Nephron (organoid): Measurements from ENCODE around the gene CNTF.

Experiments used
- H3K27ac Mint-ChIP-seq, 3 experiments: 2 replicates each; pipeline ENCODE4 v1.8.0; 2020; ENCODE audit warnings: mixed read lengths in 3 of 3, mild to moderate bottlenecking in 2 of 3, moderate library complexity in 1 of 3
- H3K27me3 Mint-ChIP-seq: 2 replicates; pipeline ENCODE4 v1.8.0; 2021; ENCODE audit warnings: low read depth, mild to moderate bottlenecking, moderate library complexity, mixed read lengths
- H3K36me3 Mint-ChIP-seq: 2 replicates; pipeline ENCODE4 v1.8.0; 2020; ENCODE audit warnings: low read depth, mixed read lengths
- H3K4me1 Mint-ChIP-seq: 2 replicates; pipeline ENCODE4 v1.8.0; 2020; ENCODE audit warnings: mixed read lengths
- H3K4me3 Mint-ChIP-seq, 3 experiments: 2 replicates each; pipeline ENCODE4 v1.8.0; 2020; ENCODE audit warnings: mild to moderate bottlenecking in 3 of 3, mixed read lengths in 3 of 3, moderate library complexity in 2 of 3
- H3K9me3 Mint-ChIP-seq: 2 replicates; pipeline ENCODE4 v1.8.0; 2020; ENCODE audit warnings: mixed read lengths
- CTCF ChIP-seq, 3 experiments: fragments of 200-600 bp; sonication (generic); IDR thresholded peaks; one replicate each; pipeline ENCODE4 v1.5.0; 2021; ENCODE audit warnings: antibody characterized with exemption in 3 of 3; ENCODE audit not compliant: unreplicated experiment in 3 of 3

The CNTF gene

DNA sequence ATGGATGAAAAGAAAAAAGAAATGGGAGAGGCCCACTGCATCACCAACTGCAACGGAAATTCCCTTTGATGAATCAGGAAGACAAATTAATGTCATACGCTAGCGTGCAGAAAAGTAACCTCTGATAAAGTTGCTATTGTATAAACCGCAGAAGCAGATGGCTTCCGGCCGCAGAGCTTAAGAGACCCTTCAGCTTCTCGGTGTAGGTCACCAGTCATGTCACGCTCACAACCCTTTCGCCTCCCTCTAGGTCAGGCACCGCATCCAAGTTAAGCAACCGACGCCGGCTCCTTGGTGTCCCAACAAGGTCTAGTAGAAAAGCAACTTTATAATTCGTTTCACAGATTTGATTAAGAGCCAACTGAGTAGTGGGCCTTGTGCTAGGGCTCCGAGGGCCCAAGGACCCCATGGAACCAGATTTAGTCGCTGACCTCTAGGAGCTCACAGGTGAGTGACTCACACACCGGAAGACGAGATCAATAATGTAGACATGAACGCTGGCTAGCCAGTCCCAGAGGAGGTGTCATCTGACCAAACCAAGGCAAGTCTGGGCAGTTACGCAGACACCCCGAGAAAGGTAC is 44.8 kb upstream of the CNTF start:
- peak overlapping the region; percentile 99 to 100 (median 99) for H3K27ac Mint-ChIP-seq
- peak overlapping the region; percentile 90 to 97 (median 91) for H3K4me3 Mint-ChIP-seq
- no peaks in the 10 kb centered on the region for H3K27me3 Mint-ChIP-seq
- H3K4me1 Mint-ChIP-seq, result peaks cover 48% of the 10 kb centered on the region
- no peaks in the 10 kb centered on the region for H3K36me3 Mint-ChIP-seq
- no peak for TF ChIP-seq CTCF (IDR thresholded peaks at IDR 0.05; ENCODE audit: unreplicated experiment in 3 of 3)
- no peaks in the 10 kb centered on the region for H3K9me3 Mint-ChIP-seq

DNA sequence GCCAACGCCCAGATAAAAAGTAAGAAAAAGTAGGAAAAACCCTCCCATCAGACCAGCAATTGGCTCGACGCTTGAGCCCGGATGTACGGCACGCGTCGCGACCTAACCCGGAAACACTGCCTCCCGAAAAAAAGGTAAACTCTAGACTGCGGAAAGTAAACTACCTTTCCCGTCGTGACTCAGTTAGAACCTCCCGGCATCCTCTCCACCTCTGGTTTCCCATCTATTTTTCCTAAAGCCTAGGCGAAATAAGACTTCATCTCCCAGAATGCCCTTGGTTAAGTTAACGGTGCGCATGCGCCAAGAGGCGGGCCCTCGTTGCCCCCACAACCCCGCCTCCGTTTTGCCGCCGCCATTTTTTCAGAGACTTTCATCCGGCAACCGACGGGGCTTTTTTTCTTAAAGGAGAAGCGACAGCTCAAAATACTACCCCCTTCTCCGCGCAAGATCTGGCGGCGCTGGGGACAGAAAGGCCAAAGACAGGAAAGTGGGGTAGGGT is 44.3 kb upstream of the CNTF start:
- no peaks in the 10 kb centered on the region for H3K9me3 Mint-ChIP-seq
- peak overlapping the region; percentile 99 to 100 (median 99) for H3K27ac Mint-ChIP-seq
- peaks cover 51% of the 10 kb centered on the region for H3K4me1 Mint-ChIP-seq
- TF ChIP-seq CTCF (IDR thresholded peaks at IDR 0.05; ENCODE audit: unreplicated experiment in 3 of 3), result no peak
- H3K36me3 Mint-ChIP-seq, result no peaks in the 10 kb centered on the region
- H3K27me3 Mint-ChIP-seq, result no peaks in the 10 kb centered on the region
- peak overlapping the region; percentile 90 to 97 (median 91) for H3K4me3 Mint-ChIP-seq

DNA sequence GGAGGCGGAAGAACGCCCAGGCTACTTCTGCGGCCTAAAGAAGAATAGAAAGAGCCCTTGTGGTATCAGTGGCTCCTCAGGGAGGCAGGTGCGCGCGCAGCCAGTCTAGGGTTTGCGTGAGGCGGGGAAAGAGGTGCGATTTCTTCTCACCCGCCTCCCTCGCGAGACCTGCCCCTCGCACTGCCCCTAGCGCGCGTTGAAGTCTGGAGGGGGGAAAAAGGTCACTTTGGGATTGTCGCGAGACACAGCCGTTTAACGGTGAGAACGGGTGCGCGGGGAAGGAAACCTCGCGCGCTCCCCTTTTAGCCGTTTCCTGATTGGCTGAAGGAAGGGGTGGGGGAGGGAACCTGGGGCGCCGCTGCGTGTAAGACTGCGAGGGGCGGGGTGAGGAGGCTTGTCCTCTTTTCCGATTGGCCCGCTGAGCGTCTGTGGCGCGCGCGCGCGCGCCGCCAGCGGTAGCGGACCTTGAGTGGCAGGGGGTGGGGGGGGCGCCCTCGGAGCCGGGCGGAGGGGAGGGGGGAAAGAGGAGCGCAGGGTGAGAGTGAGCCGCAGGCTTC is 43.8 kb upstream of the CNTF start, which contains the start of gene ZFP91:
Gene ZFP91 (plus strand): TSS at position 429 of the 557 bp plus-strand sequence. CDS start 219 bp downstream, outside the sequence.
- Mint-ChIP-seq H3K27ac (peak within 1 kb of the TSS; percentile 99 to 100 (median 99)), H3K4me1 (peaks cover 56% of the 10 kb centered on the region), H3K9me3 (no peaks in the 10 kb centered on the region), H3K36me3 (no peaks in the 10 kb centered on the region), H3K4me3 (peak within 1 kb of the TSS; percentile 94 to 98 (median 97)), H3K27me3 (no peaks in the 10 kb centered on the region)
- no peak for TF ChIP-seq CTCF (IDR thresholded peaks at IDR 0.05; ENCODE audit: unreplicated experiment in 3 of 3)

DNA sequence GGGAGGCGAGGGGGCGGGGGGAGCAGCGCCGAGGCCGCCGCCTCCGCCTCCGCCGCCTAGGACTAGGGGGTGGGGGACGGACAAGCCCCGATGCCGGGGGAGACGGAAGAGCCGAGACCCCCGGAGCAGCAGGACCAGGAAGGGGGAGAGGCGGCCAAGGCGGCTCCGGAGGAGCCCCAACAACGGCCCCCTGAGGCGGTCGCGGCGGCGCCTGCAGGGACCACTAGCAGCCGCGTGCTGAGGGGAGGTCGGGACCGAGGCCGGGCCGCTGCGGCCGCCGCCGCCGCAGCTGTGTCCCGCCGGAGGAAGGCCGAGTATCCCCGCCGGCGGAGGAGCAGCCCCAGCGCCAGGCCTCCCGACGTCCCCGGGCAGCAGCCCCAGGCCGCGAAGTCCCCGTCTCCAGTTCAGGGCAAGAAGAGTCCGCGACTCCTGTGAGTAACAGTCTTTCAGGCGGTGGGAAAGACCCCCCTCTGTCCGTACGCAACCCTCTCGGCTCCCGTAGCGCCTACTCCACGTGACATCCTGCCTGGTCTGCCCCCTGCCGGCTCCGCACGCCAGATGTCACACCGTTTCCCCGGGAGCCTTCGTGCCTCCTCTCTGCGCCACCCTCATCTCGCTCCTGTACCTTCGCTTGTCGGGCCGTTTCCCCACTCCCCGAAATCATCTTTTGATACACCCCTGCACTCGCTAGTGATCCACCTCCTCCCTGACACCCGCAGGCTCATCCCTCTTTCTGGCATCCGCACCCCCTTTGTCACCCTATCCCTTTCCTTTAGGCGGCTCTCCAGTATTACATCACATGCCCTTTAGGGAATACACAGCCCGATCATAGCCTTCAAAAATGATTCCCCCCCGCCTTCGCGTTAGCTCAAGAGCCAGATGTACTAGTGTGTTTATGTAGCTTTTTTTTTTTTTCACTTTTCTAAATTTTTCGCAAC is 43.0 kb upstream of the CNTF start:
- peaks cover 59% of the 10 kb centered on the region for H3K4me1 Mint-ChIP-seq

DNA sequence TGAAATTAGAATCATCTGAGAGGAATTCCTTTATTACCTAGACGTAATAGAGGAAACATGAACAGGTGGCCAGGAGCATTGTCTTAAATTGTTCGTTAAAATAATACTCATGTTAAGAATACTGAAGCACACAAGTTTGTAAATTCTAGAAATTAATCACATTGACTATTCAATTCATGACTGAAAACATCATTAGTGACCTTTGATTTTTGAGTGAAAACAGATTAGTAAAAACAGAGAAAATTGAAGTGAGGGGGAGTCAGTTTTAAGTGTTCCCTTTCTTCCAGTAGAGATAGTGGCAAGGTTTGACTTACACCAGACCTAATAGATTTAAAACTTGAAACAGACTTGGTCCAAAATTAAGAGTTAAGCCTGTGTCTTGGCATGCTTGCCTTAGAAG is 42.2 kb upstream of the CNTF start:
- TF ChIP-seq CTCF (IDR thresholded peaks at IDR 0.05; ENCODE audit: unreplicated experiment in 3 of 3), result no peak
- Mint-ChIP-seq H3K27ac (peak overlapping the region; percentile 98 to 100 (median 99)), H3K9me3 (no peaks in the 10 kb centered on the region), H3K4me1 (peaks cover 52% of the 10 kb centered on the region), H3K36me3 (no peaks in the 10 kb centered on the region), H3K4me3 (peak overlapping the region; percentile 94 to 98 (median 97)), H3K27me3 (no peaks in the 10 kb centered on the region)

More for the DNA sequence above, 43.0 kb upstream of the CNTF start:
- Mint-ChIP-seq H3K36me3 (no peaks in the 10 kb centered on the region), H3K9me3 (no peaks in the 10 kb centered on the region), H3K27ac (peak overlapping the region; percentile 99 to 100 (median 99)), H3K4me3 (peak overlapping the region; percentile 94 to 98 (median 97)), H3K27me3 (no peaks in the 10 kb centered on the region)
- peak; percentile 78 to 90 (median 80) for TF ChIP-seq CTCF (IDR thresholded peaks at IDR 0.05; ENCODE audit: unreplicated experiment in 3 of 3)
